Fibroblast of lung (primary cell): Measurements from ENCODE around the gene TOR1AIP2. TPM values are rescaled to one million over a fixed set of nuclear protein-coding genes. Genes with fewer than 3 reads are reported as not detected.
"Not testable (repeated sequence)": the region's sequence is repeated elsewhere in the genome, so short reads cannot be mapped to it uniquely, and the experiment has no call there.

Experiments
- DNase-seq, 2 donors: peaks; one replicate each; pipeline versions ENCODE4 v3.0.0 to v3.0.0-alpha.2; 2010; ENCODE audit warnings: low read depth in 2 of 2
- H2AFZ ChIP-seq: 2 replicates; pipeline ENCODE4 v1.5.1; 2012; ENCODE audit warnings: low read length, control low read depth, inconsistent platforms
- H3K27ac ChIP-seq: 2 replicates; pipeline ENCODE4 v1.5.1; 2011; ENCODE audit warnings: low read length, control low read depth; ENCODE audit not compliant: insufficient read depth
- H3K27me3 ChIP-seq: 2 replicates; pipeline ENCODE4 v1.5.1; 2011; ENCODE audit warnings: mild to moderate bottlenecking, low read length; ENCODE audit not compliant: control insufficient read depth, insufficient read depth
- H3K36me3 ChIP-seq: 2 replicates; pipeline ENCODE4 v1.5.1; 2011; ENCODE audit warnings: low read length; ENCODE audit not compliant: control insufficient read depth, insufficient read depth
- H3K4me1 ChIP-seq: 2 replicates; pipeline ENCODE4 v1.5.1; 2011; ENCODE audit warnings: low read length; ENCODE audit not compliant: control insufficient read depth, insufficient read depth; ENCODE audit errors: extremely low read depth
- H3K4me2 ChIP-seq: 2 replicates; pipeline ENCODE4 v1.5.1; 2011; ENCODE audit warnings: low read length, control low read depth; ENCODE audit not compliant: insufficient read depth; ENCODE audit errors: extremely low read depth
- H3K4me3 ChIP-seq, 4 experiments: fragments of 200-600 bp in 1 of 4; sonication (generic) in 1 of 4; replicated peaks in 1 of 4; 2 replicates each; pipeline ENCODE4 v1.5.1; 2011 to 2016; ENCODE audit warnings: low read length in 4 of 4, low read depth in 3 of 4, mild to moderate bottlenecking in 3 of 4, control low read depth in 2 of 4, inconsistent platforms in 1 of 4, mixed read lengths in 1 of 4; ENCODE audit not compliant: insufficient read depth in 1 of 4; ENCODE audit errors: control extremely low read depth in 1 of 4
- H3K79me2 ChIP-seq: 2 replicates; pipeline ENCODE4 v1.5.1; 2012; ENCODE audit warnings: mild to moderate bottlenecking, low read length, inconsistent platforms; ENCODE audit not compliant: control insufficient read depth, insufficient read depth
- H3K9ac ChIP-seq: 2 replicates; pipeline ENCODE4 v1.5.1; 2011; ENCODE audit warnings: mild to moderate bottlenecking, low read length, control low read depth; ENCODE audit not compliant: insufficient read depth
- H3K9me3 ChIP-seq: 2 replicates; pipeline ENCODE4 v1.5.1; 2012; ENCODE audit warnings: low read depth, low read length; ENCODE audit not compliant: control insufficient read depth, insufficient read depth
- H4K20me1 ChIP-seq: 2 replicates; pipeline ENCODE4 v1.5.1; 2011; ENCODE audit warnings: low read length; ENCODE audit not compliant: control insufficient read depth, insufficient read depth; ENCODE audit errors: extremely low read depth
- EZH2 ChIP-seq: IDR thresholded peaks from 2 replicates; pipeline ENCODE4 v1.5.1; 2012; ENCODE audit warnings: low read length, control low read depth, mild to moderate bottlenecking; ENCODE audit errors: missing control alignments
- polyA plus RNA-seq, 2 donors: library from polyadenylated mRNA; depleted of rRNA in 1 of 2; stranded (reverse) in 1 of 2; unstranded in 1 of 2; fragments of >200 nt; gene quantifications; 2 replicates each; pipeline ENCODE4 v1.2.1, GENCODE V29; 2011 to 2012; ENCODE audit warnings: missing spikeins in 1 of 2
- total RNA-seq: library from RNA; depleted of rRNA; stranded (reverse); fragments of >200 nt; gene quantifications from 2 replicates; pipeline ENCODE4 v1.2.1, GENCODE V29; 2014
- TF ChIP-seq, protein P1 (sequence below), 2 donors: IDR thresholded peaks in 1 of 2; conservative IDR thresholded peaks in 1 of 2; 1 replicate in 1 of 2; 2 replicates in 1 of 2; pipeline ENCODE4 v1.5.1; 2011 to 2012; ENCODE audit warnings: low read length in 2 of 2, control low read depth in 1 of 2, inconsistent platforms in 1 of 2, low read depth in 1 of 2, mild to moderate bottlenecking in 1 of 2

The TOR1AIP2 gene
- total and polyA plus RNA-seq, 2 donors (not counting 1 experiment from before 2014, with no cell fraction given): 78.9 to 81.9 TPM

- no peak overlapping the region for H3K4me3 ChIP-seq
- no peaks in the 10 kb centered on the region for H3K4me1 ChIP-seq
- peaks cover 5% of the 10 kb centered on the region for H3K36me3 ChIP-seq
- no peaks in the 10 kb centered on the region for H3K9me3 ChIP-seq
- H3K79me2 ChIP-seq: no peaks in the 10 kb centered on the region
- no peak for DNase-seq
- H3K27me3 ChIP-seq: no peaks in the 10 kb centered on the region
- no peaks in the 10 kb centered on the region for H4K20me1 ChIP-seq
- no peak overlapping the region for H3K9ac ChIP-seq
- TF ChIP-seq, protein P1, sequence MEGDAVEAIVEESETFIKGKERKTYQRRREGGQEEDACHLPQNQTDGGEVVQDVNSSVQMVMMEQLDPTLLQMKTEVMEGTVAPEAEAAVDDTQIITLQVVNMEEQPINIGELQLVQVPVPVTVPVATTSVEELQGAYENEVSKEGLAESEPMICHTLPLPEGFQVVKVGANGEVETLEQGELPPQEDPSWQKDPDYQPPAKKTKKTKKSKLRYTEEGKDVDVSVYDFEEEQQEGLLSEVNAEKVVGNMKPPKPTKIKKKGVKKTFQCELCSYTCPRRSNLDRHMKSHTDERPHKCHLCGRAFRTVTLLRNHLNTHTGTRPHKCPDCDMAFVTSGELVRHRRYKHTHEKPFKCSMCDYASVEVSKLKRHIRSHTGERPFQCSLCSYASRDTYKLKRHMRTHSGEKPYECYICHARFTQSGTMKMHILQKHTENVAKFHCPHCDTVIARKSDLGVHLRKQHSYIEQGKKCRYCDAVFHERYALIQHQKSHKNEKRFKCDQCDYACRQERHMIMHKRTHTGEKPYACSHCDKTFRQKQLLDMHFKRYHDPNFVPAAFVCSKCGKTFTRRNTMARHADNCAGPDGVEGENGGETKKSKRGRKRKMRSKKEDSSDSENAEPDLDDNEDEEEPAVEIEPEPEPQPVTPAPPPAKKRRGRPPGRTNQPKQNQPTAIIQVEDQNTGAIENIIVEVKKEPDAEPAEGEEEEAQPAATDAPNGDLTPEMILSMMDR (conservative IDR thresholded peaks at IDR 0.05 in 1 of 2, IDR thresholded peaks at IDR 0.05 in 1 of 2; ENCODE audit: low read depth in 1 of 2, low read length in 2 of 2): no peak
- no peak for TF ChIP-seq EZH2
- H3K27ac ChIP-seq: no peak overlapping the region
- no peak overlapping the region for H2AFZ ChIP-seq
- no peak overlapping the region for H3K4me2 ChIP-seq
Observed at GRCh38 chr1:179853102-179853501, 24.5 kb downstream of the TOR1AIP2 start.

GRCh38 chr1:179848233-179848632, 29.4 kb downstream of the TOR1AIP2 start:
- Histone ChIP-seq H3K9ac (no peak overlapping the region), H3K36me3 (peaks cover 10% of the 10 kb centered on the region)

DNA sequence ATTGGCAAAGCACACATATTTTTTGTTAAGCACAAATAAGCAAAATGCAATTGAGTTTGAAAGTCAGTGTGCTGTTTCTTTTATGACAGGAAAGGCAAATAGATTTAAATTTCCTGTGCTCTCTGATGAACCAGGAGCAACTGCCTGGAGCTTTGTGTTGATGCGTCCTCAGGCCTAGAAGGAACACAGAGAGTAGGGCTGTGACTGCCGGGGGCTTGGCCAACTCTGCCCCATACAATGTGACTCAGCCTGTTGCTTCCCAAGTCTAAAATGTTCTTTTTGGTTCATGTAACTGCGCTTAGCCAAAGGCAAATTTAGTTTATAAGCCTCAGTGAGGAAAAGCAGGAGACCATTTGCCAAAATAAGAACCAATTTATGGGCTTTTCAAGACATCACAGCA, 37.5 kb downstream of the TOR1AIP2 start:
- no peaks in the 10 kb centered on the region for H3K79me2 ChIP-seq
- H3K27me3 ChIP-seq: no peaks in the 10 kb centered on the region
- H3K4me2 ChIP-seq: no peak overlapping the region
- no peaks in the 10 kb centered on the region for H3K36me3 ChIP-seq
- H3K4me1 ChIP-seq: no peaks in the 10 kb centered on the region
- H3K9ac ChIP-seq: no peak overlapping the region
- no peak overlapping the region for H3K27ac ChIP-seq
- H3K9me3 ChIP-seq: no peaks in the 10 kb centered on the region
- TF ChIP-seq, protein P1 (conservative IDR thresholded peaks at IDR 0.05 in 1 of 2, IDR thresholded peaks at IDR 0.05 in 1 of 2; ENCODE audit: low read depth in 1 of 2, low read length in 2 of 2): no peak
- TF ChIP-seq EZH2: no peak
- no peaks in the 10 kb centered on the region for H4K20me1 ChIP-seq
- no peak overlapping the region for H2AFZ ChIP-seq
- no peak for DNase-seq
- H3K4me3 ChIP-seq: no peak overlapping the region

More at GRCh38 chr1:179848233-179848632, 29.4 kb downstream of the TOR1AIP2 start:
- Histone ChIP-seq H3K79me2 (no peaks in the 10 kb centered on the region), H3K27ac (no peak overlapping the region), H3K27me3 (no peaks in the 10 kb centered on the region), H3K9me3 (no peaks in the 10 kb centered on the region), H2AFZ (no peak overlapping the region), H3K4me2 (no peak overlapping the region), H3K4me3 (no peak overlapping the region), H4K20me1 (no peaks in the 10 kb centered on the region), H3K4me1 (no peaks in the 10 kb centered on the region)
- no peak for TF ChIP-seq EZH2
- TF ChIP-seq, protein P1 (conservative IDR thresholded peaks at IDR 0.05 in 1 of 2, IDR thresholded peaks at IDR 0.05 in 1 of 2; ENCODE audit: low read depth in 1 of 2, low read length in 2 of 2): no peak
- DNase-seq: no peak

DNA sequence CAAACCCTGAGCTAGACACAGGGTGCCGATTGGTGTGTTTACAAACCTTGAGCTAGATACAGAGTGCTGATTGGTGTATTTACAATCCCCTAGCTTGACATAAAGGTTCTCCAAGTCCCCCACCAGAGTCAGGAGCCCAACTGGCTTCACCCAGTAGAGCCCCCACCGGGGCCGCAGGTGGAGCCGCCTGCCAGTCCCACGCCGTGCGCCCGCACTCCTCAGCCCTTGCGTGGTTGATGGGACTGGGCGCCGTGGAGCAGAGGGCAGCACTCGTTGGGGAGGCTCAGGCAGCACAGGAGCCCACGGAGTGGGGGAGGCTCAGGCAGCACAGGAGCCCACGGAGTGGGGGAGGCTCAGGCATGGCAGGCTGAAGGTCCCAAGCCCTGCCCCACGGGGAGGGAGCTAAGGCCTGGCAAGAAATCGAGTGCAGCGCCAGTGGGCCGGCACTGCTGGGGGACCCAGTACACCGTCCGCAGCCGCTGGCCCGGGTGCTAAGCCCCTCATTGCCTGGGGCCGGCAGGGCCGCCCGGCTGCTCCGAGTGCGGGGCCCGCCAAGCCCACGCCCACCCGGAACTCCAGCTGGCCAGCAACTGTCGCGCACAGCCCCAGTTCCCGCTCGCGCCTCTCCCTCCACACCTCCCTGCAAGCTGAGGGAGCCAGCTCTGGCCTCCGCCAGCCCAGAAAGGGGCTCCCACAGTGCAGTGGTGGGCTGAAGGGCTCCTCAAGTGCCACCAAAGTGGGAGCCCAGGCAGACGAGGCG, 40.7 kb downstream of the TOR1AIP2 start:
- not testable (repeated sequence) for H3K27ac ChIP-seq, H3K79me2 ChIP-seq, H3K9ac ChIP-seq, H2AFZ ChIP-seq, H3K36me3 ChIP-seq, H4K20me1 ChIP-seq, H3K4me3 ChIP-seq, H3K4me1 ChIP-seq, DNase-seq, H3K27me3 ChIP-seq, H3K9me3 ChIP-seq, H3K4me2 ChIP-seq
